A549 (cell line): ENCODE results near the gene GATA2. TPM values are rescaled to one million over a fixed set of nuclear protein-coding genes. Genes with fewer than 3 reads are reported as not detected.

Experiments used
- ATAC-seq, 2 experiments: fragments of 200-7000 bp in 1 of 2; fragments of >200 bp in 1 of 2; cut with Nextera tagmentation in 1 of 2; cut with Tn5 transposase in 1 of 2; 3 replicates each; pipeline versions ENCODE4 v1.8.0 to v1.9.1; 2018 to 2020; ENCODE audit warnings: mild to moderate bottlenecking in 1 of 2, moderate library complexity in 1 of 2
- CTCF ChIA-PET: fragments of 300-600 bp; sonication (Branson Sonifier 250); formaldehyde crosslinking; extraction: SDS; loops from one replicate; lab custom pipeline; 2021; ENCODE audit warnings: antibody characterized with exemption, inconsistent platforms; lab: Yijun Ruan, JAX
- POLR2A ChIA-PET: fragments of 350-600 bp; formaldehyde crosslinking; extraction: SDS; loops from one replicate; lab custom pipeline; 2021; ENCODE audit warnings: antibody characterized with exemption, inconsistent platforms; lab: Yijun Ruan, JAX
- DNase-seq, 2 experiments: peaks; one replicate each; pipeline versions ENCODE4 v3.0.0 to v3.0.0-alpha.2; 2011 to 2016; ENCODE audit warnings: low read depth in 1 of 2, low spot score in 1 of 2
- FAIRE-seq: peaks from 2 replicates; lab custom pipeline; 2011; peaks lifted over from hg19 to GRCh38; lab: Jason Lieb, UNC
- H3K27ac ChIP-seq, 2 experiments: fragments of >200 bp; sonication (Bioruptor Twin); formaldehyde crosslinking; 3 replicates each; pipeline ENCODE4 v1.5.1; 2016 to 2017
- H3K4me1 ChIP-seq: fragments of >200 bp; sonication (Bioruptor Twin); formaldehyde crosslinking; 3 replicates; pipeline ENCODE4 v1.6.1; 2016
- H3K4me2 ChIP-seq: fragments of >200 bp; sonication (Bioruptor Twin); formaldehyde crosslinking; 3 replicates; pipeline ENCODE4 v1.6.1; 2016
- H3K4me3 ChIP-seq: fragments of >200 bp; sonication (Bioruptor Twin); formaldehyde crosslinking; 3 replicates; pipeline ENCODE4 v1.5.1; 2016
- H3K9me3 ChIP-seq: fragments of >200 bp; sonication (Bioruptor Twin); formaldehyde crosslinking; 3 replicates; pipeline ENCODE4 v1.6.1; 2016
- BCL3 ChIP-seq: fragments of >200 bp; sonication (Bioruptor Twin); formaldehyde crosslinking; IDR thresholded peaks from 3 replicates; pipeline ENCODE4 v1.6.1; 2016
- CEBPB ChIP-seq, 2 experiments: fragments of >200 bp in 1 of 2; sonication (Bioruptor Twin) in 1 of 2; formaldehyde crosslinking in 1 of 2; IDR thresholded peaks; 2 replicates each; pipeline ENCODE4 v1.6.1; 2012 to 2016
- CHD2 ChIP-seq: fragments of 150-350 bp; IDR thresholded peaks from 2 replicates; pipeline ENCODE4 v1.6.1; 2014; ENCODE audit warnings: low read length; ENCODE audit not compliant: partially characterized antibody
- HDAC2 ChIP-seq: fragments of 200-600 bp; sonication (generic); IDR thresholded peaks from 2 replicates; pipeline ENCODE4 v1.6.1; 2016
- HEYL ChIP-seq: fragments of 250-450 bp; sonication (Bioruptor Pico); IDR thresholded peaks from 2 replicates; pipeline ENCODE4 v1.8.0; 2021; ENCODE audit warnings: mild to moderate bottlenecking, moderate library complexity
- HOXB13 ChIP-seq: fragments of 250-450 bp; sonication (Bioruptor Pico); IDR thresholded peaks from 2 replicates; pipeline ENCODE4 v1.5.0; 2020; ENCODE audit warnings: low read depth, mild to moderate bottlenecking, moderate library complexity
- JUNB ChIP-seq: fragments of >200 bp; sonication (Bioruptor Twin); formaldehyde crosslinking; IDR thresholded peaks from 2 replicates; pipeline ENCODE4 v1.6.1; 2016
- MAZ ChIP-seq: fragments of 150-350 bp; IDR thresholded peaks from 2 replicates; pipeline ENCODE4 v1.6.1; 2014; ENCODE audit warnings: antibody characterized with exemption, low read depth, low read length, borderline replicate concordance
- MYC ChIP-seq: IDR thresholded peaks from 2 replicates; pipeline ENCODE4 v1.6.1; 2012; ENCODE audit warnings: mild to moderate bottlenecking, inconsistent platforms, low read length, improper control_type of control experiment, borderline replicate concordance
- POLR2A ChIP-seq: IDR thresholded peaks from 2 replicates; pipeline ENCODE4 v1.6.1; 2012; ENCODE audit warnings: mild to moderate bottlenecking, low read length
- RAD21 ChIP-seq, 2 experiments: fragments of >200 bp in 1 of 2; sonication (Bioruptor Twin) in 1 of 2; formaldehyde crosslinking in 1 of 2; IDR thresholded peaks in 1 of 2; conservative IDR thresholded peaks in 1 of 2; 2 replicates in 1 of 2; 3 replicates in 1 of 2; pipeline ENCODE4 v1.6.1; 2012 to 2018; ENCODE audit warnings: inconsistent platforms in 1 of 2
- REST ChIP-seq: fragments of 200-600 bp; sonication (generic); IDR thresholded peaks from 2 replicates; pipeline ENCODE4 v1.6.1; 2016; ENCODE audit warnings: antibody characterized with exemption, mild to moderate bottlenecking, moderate library complexity
- ZFP36 ChIP-seq: fragments of 450-650 bp; IDR thresholded peaks from 2 replicates; pipeline ENCODE4 v1.6.1; 2014; ENCODE audit warnings: borderline replicate concordance; ENCODE audit not compliant: partially characterized antibody
- WGBS: methylation state at CpG from one replicate; pipeline ENCODE4 v1.1.6; 2017; ENCODE audit errors: missing lambda C conversion rate; 5-methylcytosine and 5-hydroxymethylcytosine counted together
- polyA plus RNA-seq, 4 experiments: library from polyadenylated mRNA; depleted of rRNA in 3 of 4; stranded (reverse); fragments of >200 nt; fragmentation: RNase III in 1 of 4; extraction: RNeasy Plus Mini Kit Qiagen cat#74134 plus additional on column Dnase treatment in 1 of 4; gene quantifications; 2 replicates in 3 of 4; 3 replicates in 1 of 4; pipeline ENCODE4 v1.2.3, GENCODE V29; 2011 to 2017

The GATA2 gene
- polyA plus RNA-seq, 2 of the 4 experiments (the other 2 are of a cell fraction), result 0.68 to 4.9 TPM

- TF ChIP-seq REST (no peak), POLR2A (no peak), MAZ (no peak)
- TF ChIP-seq, all 56 proteins: peak for 0
These were observed 59.8 kb downstream of the GATA2 start (continued) for GRCh38 chr3:128432971-128433836.

GRCh38 chr3:128432301-128432970, 60.6 kb downstream of the GATA2 start:
- ChIA-PET CTCF (interaction anchor here (1.4 to 1.7 kb wide), 2 partner anchors 51 to 67 kb away, joined by 3 to 4 read pairs; no protein-coding TSS in a partner anchor), POLR2A (no interaction called here)
- FAIRE-seq, result no peak
- DNase-seq, result no peak
- no peaks in the 10 kb centered on the region for H3K4me1 ChIP-seq
- WGBS, result 79% methylated on average over 25 of the region's 43 CpGs
- TF ChIP-seq REST (no peak), HDAC2 (no peak), HEYL (no peak), CEBPB (IDR thresholded peaks at IDR 0.05) (no peak), RAD21 (conservative IDR thresholded peaks at IDR 0.05 in 1 of 2, IDR thresholded peaks at IDR 0.05 in 1 of 2) (no peak), BCL3 (no peak), JUNB (no peak), MYC (no peak), HOXB13 (CRISPR knock-in tag) (no peak)
- H3K27ac ChIP-seq, result peak overlapping the region in 1 of 2 experiments; percentile 67; a peak in 2 of 6 replicates
- no peak for ATAC-seq
- H3K9me3 ChIP-seq, result no peaks in the 10 kb centered on the region
- H3K4me2 ChIP-seq, result peak overlapping the region; percentile 66
- peak overlapping the region; percentile 25; the same call in 1 of the 3 replicates for H3K4me3 ChIP-seq

- ChIA-PET CTCF (interaction anchor here (1.4 to 1.7 kb wide), 2 partner anchors 52 to 67 kb away, joined by 3 to 4 read pairs; no protein-coding TSS in a partner anchor), POLR2A (no interaction called here)
These were observed 61.1 kb downstream of the GATA2 start for GRCh38 chr3:128431803-128432300.

More at GRCh38 chr3:128431803-128432300, 61.1 kb downstream of the GATA2 start:
- no peak for FAIRE-seq
- Histone ChIP-seq H3K9me3 (no peaks in the 10 kb centered on the region), H3K4me2 (no peak overlapping the region), H3K4me3 (no peak overlapping the region), H3K27ac (no peak overlapping the region), H3K4me1 (no peaks in the 10 kb centered on the region)
- TF ChIP-seq ZFP36 (peak; percentile 51), CHD2 (no peak)
- ATAC-seq, result no peak
- no peak for DNase-seq
- 86% methylated on average over 13 of the region's 13 CpGs for WGBS
